ENCODE measurements around the gene SFT2D3.
"Not testable (repeated sequence)": the region's sequence is repeated elsewhere in the genome, so short reads cannot be mapped to it uniquely, and the experiment has no call there.

Gene SFT2D3

DNA sequence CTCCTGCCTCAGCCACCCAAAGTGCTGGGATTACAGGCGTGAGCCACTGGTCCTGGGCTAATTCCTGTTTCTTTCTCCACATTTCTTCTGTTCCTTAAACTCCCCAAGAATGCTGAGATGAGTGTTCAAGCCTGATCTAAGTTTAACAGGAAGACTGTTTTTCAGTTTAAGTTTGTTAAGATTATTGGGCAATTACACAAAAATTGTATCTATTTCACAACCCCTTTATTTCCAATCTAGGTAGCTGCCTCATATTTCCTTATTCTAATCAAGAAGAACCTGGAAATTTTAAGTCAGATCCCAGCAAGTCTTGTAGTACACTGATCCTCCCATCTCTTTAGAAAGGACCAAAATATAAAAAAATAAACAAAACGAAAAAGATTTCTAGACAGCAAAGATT is 11.7 kb downstream of the SFT2D3 start:
- no peak for DNase-seq

DNA sequence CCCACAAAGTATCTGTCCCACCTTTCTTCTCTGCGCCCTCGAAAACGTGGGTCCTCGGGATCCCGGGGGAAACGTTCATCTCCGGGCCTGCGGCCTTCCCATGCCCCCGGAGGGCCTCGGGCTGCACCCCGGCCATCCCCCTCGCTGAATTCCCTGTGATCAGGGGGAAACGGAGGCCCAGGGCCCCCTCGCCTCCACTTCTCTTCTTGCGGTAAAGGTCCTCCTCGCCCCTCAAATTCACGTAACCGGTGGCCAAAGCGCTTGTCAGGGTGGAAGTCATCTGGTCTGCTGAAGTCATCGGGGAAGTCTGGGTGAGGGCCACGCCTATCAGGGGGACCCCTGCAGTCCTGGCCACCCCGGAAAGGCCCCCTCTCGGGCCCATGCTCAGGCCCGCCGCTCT is 12.3 kb downstream of the SFT2D3 start:
- DNase-seq = no peak

DNA sequence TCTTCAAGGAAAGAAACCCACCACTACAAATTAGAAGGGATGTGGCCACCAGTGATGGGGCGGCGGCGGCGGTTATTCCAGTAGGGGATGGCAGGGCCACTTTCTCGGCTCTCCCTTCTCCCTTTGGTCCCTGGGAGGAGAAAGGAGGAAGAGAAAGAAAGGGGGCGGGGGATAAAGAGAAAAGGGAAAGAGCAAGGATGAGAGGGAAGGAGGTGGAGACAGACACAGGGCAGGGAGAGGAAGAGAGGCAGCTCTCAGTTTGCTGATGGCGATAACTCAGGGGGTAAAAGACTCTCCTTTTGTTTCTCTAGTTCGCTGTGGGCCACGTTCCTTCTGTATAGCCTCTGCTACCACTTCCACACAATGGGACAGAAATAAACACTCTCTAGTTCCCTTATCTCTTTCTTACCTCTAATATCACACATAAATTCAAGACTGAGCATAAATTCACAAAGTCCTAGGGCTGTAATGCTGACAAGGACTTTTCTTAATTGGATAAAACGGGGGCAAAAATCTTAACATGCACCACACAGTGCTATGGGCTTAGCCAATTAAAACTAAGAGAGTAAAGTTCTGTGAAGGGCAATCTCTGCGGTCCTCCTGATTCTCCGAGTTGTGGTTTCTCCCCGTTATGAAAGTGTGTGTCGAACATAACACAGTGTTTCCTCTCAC is 14.6 kb downstream of the SFT2D3 start:
- DNase-seq = no peak

GRCh38 chr2:127718271-127718670 is 17.0 kb downstream of the SFT2D3 start:
- no peak for DNase-seq

GRCh38 chr2:127719301-127720218 is 18.3 kb downstream of the SFT2D3 start:
- no peak for DNase-seq

DNA sequence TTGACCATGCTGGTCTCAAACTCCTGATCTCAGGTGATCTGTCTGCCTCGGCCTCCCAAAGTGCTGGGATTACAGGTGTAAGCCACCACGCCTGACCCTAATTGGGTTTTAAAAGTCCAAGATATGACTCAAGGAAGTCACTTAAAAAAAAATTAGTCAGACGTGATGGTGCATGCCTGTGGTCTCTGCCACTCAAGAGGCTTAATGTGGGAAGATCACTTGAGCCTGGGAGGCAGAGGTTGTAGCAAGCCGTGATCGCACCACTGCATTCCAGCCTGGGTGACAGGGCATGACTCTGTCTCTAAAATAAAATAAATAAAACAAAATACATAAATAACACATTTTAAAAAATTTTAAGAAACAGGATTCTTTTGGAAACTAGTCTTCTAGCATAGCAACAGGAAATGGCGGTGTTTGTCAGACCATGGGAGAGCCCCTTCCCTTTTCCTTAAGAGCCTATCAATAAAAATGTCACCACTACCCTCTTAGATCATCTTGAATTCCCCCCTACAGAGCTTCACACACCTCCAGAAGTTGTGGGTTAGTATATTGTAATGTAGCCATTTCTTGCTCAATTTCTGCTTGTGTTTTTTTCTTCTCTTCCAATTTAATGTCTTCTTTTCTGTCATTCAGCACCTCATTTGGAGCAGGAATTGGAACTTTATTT is 20.1 kb downstream of the SFT2D3 start:
- no peak for DNase-seq

GRCh38 chr2:127721978-127722355 is 20.7 kb downstream of the SFT2D3 start:
- DNase-seq = no peak

- DNase-seq = no peak
Observed at GRCh38 chr2:127722807-127723206, 21.5 kb downstream of the SFT2D3 start.

- DNase-seq = no peak
Observed at GRCh38 chr2:127726158-127726880, 25.0 kb downstream of the SFT2D3 start.

- no peak for DNase-seq
Observed at GRCh38 chr2:127733113-127733815, 32.0 kb downstream of the SFT2D3 start.

DNA sequence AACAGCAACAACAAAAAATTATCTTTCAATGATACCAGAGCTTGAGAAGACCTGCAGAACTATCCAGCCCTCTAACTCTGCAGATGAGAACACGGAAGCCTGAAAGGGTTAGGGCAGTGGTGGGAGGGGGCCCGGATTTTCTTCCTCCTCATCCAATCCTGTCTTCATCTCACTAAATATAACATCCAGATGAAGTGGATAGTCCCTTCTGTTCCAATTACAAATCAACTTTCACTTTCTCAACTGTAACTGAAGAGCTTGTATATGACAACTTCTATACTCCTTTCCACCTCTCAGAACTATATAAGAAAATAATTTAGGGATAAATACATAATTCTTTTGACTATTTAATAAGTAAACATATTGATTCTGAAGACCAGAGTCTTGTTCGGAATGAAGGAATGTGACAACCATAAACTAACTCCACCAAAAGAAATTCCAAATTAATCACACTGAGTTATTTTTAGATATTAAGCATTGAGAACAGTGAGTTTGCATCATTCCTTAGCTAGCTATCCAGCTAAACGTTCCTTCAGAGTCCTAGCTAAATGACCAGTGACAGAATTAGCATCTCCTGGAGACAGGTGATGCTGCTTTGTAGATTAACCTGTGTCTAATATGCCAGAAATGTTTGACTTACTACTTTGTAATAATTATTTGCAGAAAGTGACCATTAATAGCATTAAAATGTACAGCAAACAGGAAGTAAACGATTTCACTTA is 32.7 kb downstream of the SFT2D3 start:
- DNase-seq = no peak

DNA sequence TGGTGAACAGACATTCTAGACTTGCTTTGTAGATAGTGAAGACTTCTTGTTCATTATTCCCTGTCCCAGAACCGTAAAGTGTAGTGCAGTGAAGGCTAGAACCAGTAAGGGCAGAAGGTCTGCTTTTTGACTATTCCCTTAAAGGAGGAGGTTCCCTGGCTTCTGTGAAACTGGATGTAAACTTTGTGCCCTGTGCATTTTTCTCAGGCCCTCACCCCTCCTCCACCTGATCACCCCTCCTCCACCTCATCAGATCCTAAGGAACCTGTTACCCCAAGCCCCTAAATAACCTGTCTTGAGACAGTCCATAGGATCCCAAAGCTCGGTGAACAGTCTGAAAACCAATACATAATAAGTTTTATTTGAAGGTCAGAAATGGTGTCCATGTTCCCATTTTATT is 33.7 kb downstream of the SFT2D3 start:
- DNase-seq = no peak

DNA sequence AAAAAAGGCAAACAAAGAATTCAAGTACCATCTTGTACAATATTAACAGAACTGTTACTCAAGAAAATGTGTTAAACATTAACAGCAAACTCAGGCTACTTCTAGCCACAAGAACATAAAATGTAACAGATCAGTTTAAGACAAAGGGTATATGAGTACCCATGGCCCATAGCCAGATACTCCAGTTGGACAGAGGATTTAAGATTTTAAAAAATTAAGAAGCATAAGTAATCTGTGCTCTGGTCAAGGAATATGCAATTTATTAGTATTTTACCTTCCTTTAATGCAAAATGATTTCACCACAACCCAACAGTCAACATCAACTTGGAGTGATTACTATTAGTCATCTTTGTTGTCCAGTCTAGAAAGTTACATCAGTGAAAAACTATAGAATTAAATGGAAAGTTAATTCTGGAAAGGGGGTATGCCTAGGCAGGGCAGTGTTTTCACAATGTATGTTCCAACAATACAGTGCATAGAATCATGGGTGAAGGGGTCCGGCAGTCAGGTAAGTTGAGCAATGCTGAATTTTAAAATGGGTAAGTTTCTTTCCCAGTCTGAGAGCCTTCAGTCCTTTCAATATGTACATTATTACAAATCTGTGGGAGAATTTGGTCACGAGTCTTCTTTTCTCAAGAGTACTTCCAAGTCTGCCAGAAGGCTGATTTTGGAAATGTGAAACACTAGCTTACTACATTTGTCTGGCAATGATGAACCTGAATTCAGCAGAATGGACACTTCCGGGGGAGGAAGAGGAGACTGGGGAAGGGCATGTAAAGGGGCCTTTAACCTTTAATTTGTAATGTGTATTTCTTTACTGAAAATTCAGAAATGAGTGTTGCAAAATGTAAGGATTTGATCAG is 34.5 kb downstream of the SFT2D3 start:
- no peak for DNase-seq

DNA sequence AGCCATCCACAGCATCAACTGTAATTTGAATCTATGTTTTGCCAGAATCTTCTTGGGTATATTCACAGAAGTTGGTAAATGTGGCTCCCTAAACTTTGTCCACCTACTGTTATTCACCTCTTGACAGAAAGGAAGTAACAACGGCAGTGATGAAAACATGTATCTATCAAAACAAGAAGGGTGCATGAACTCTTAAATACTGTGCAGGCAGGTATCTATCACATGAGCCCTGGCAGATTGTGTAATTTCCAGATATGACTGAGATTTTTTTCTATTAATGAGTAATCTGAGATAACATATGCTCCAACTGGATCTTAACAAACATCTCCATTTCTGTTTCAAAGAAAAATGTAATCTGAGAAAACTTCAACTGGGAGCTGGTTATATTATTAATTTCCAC is 36.6 kb downstream of the SFT2D3 start:
- DNase-seq = no peak

GRCh38 chr2:127739800-127740199 is 38.5 kb downstream of the SFT2D3 start:
- DNase-seq = no peak

- no peak for DNase-seq
Observed at GRCh38 chr2:127740665-127741288, 39.5 kb downstream of the SFT2D3 start.

GRCh38 chr2:127743477-127744026 is 42.3 kb downstream of the SFT2D3 start:
- DNase-seq = no peak

- DNase-seq = no peak
Observed at GRCh38 chr2:127747621-127748020, 46.3 kb downstream of the SFT2D3 start.

GRCh38 chr2:127749537-127749936 is 48.2 kb downstream of the SFT2D3 start:
- DNase-seq = not testable (repeated sequence)

- DNase-seq = no peak
Observed at GRCh38 chr2:127753374-127753773, 52.1 kb downstream of the SFT2D3 start.

All from CD4-positive, alpha-beta T cell treated with Interleukin-4 for 4 hours (primary cell).